Measurements from ENCODE around the gene GRPR. TPM values are rescaled to one million over a fixed set of nuclear protein-coding genes. Genes with fewer than 3 reads are reported as not detected.
"Not testable (repeated sequence)": the region's sequence is repeated elsewhere in the genome, so short reads cannot be mapped to it uniquely, and the experiment has no call there.

The GRPR gene
- total RNA-seq, 4 donors from 2014 or later = not detected

DNA sequence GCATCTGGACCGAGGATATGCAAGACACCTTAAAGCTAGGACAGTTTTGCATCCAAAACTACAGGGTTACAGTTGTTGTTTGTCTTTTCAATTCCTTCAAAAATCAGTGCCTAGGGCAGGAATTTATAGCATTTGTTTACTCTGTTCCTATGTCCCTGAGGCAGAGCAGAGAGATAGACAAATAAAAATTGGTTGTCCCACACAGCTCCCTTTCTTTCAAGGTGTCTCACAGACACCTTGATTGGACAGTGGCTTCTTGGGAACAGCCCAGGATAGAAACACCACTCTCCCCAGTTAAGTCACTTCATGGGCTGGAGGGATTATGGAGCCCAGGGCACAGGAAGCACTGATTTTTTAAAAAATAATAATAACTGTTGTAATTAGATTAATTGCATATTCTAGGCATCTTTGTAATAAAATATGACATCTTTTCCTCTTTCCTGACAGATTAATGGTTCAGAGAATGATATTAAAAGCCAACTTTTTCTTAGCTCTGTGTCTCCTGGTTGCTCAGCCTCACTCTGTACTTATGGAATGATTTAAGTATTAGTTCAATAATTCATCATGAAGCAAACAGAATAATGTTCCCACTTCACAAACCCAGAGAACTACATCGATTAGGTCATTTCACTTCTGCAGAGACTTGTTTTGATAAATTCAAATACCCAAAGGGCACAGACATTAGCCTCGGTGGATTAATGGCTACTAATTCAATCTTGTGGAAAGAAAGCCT is 52.1 kb downstream of the GRPR start:
- no peaks in the 10 kb centered on the region for H3K4me1 ChIP-seq
- 54% methylated on average over 3 of the region's 3 CpGs for WGBS

DNA sequence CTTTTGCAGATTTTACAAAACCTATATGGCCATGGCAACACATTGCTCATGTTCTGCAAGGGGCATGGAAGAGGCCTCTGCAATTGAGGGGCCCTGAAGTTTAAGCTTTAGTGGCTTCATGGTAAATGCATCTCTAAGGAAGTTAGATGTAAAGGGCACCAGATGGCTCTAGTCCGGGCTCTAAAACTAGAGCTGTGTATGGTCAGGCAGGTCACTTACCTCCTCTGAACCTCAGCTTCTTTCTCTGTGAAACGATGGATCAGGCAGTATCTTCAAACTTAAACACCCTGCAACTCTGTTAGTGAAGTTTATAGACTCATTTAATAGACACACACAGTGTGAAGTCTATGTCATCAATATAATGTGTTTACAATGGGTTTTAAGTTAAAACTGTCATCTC is 53.9 kb downstream of the GRPR start:
- no peak for DNase-seq (ENCODE audit: low spot score in 2 of 2)
- Histone ChIP-seq H3K4me3 (no peak overlapping the region), H3K27me3 (no peaks in the 10 kb centered on the region), H3K9me3 (no peaks in the 10 kb centered on the region), H3K4me1 (no peaks in the 10 kb centered on the region), H3K36me3 (no peaks in the 10 kb centered on the region), H3K27ac (no peak overlapping the region)
- TF ChIP-seq CTCF (IDR thresholded peaks at IDR 0.05) = no peak
- no peak for TF ChIP-seq POLR2AphosphoS5 (IDR thresholded peaks at IDR 0.05)
- TF ChIP-seq POLR2A (IDR thresholded peaks at IDR 0.05) = no peak
- TF ChIP-seq EP300 (IDR thresholded peaks at IDR 0.05) = no peak
- WGBS = 26% methylated on average over 2 of the region's 2 CpGs

More for the DNA sequence above, 52.1 kb downstream of the GRPR start:
- no peaks in the 10 kb centered on the region for H3K27me3 ChIP-seq
- no peak overlapping the region for H3K27ac ChIP-seq
- TF ChIP-seq EP300 (IDR thresholded peaks at IDR 0.05) (no peak), CTCF (IDR thresholded peaks at IDR 0.05) (no peak), POLR2AphosphoS5 (IDR thresholded peaks at IDR 0.05) (no peak), POLR2A (IDR thresholded peaks at IDR 0.05) (no peak)
- H3K4me3 ChIP-seq = no peak overlapping the region
- DNase-seq (ENCODE audit: low spot score in 2 of 2) = no peak
- no peaks in the 10 kb centered on the region for H3K36me3 ChIP-seq
- no peaks in the 10 kb centered on the region for H3K9me3 ChIP-seq

GRCh38 chrX:16183843-16184242 is 60.5 kb downstream of the GRPR start:
- WGBS = 76% methylated on average over 10 of the region's 10 CpGs
- H3K27ac ChIP-seq; H3K4me1 ChIP-seq; H3K27me3 ChIP-seq; H3K36me3 ChIP-seq; H3K4me3 ChIP-seq; H3K9me3 ChIP-seq; DNase-seq (ENCODE audit: low spot score in 2 of 2): not testable (repeated sequence)

GRCh38 chrX:16185725-16186136 is 62.4 kb downstream of the GRPR start:
- Histone ChIP-seq H3K36me3 (no peaks in the 10 kb centered on the region), H3K9me3 (no peaks in the 10 kb centered on the region), H3K27me3 (no peaks in the 10 kb centered on the region), H3K4me3 (no peak overlapping the region), H3K27ac (no peak overlapping the region), H3K4me1 (no peaks in the 10 kb centered on the region)
- no peak for DNase-seq (ENCODE audit: low spot score in 2 of 2)
- no peak for TF ChIP-seq POLR2A (IDR thresholded peaks at IDR 0.05)
- TF ChIP-seq CTCF (IDR thresholded peaks at IDR 0.05) = no peak
- no peak for TF ChIP-seq POLR2AphosphoS5 (IDR thresholded peaks at IDR 0.05)
- TF ChIP-seq EP300 (IDR thresholded peaks at IDR 0.05) = no peak
- WGBS = 45% methylated on average over 2 of the region's 2 CpGs

DNA sequence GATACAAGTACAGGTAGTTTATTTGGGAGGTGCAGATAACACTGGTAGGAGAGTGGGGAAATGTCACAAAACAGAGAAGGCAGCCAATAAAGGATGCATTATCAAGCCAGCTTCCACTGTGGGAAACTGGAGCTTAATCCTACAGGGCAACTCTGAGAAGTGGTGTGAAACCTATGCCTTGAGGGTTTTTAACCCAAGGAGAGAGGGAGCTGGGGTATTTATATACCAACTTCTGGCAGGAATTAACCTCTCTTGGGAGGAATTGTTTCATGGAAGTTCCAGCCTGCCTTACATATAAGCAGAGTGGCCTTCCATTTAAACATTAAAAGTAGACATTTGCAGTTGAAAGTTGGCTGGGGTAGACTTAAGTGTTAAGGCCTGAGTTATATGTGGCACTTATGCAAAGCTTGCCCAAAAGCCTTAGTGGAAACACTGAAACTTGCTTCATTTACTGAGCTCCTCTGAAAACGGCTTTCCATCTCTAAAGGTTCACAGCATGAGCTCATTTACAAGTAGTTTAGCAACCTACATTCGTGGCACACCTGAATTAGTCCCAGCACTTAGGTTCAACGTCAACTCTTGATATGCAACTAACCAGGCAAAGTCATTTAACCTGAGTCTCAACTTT is 63.1 kb downstream of the GRPR start:
- DNase-seq (ENCODE audit: low spot score in 2 of 2) = no peak
- no peaks in the 10 kb centered on the region for H3K4me1 ChIP-seq
- TF ChIP-seq CTCF (IDR thresholded peaks at IDR 0.05) (no peak), POLR2A (IDR thresholded peaks at IDR 0.05) (no peak), EP300 (IDR thresholded peaks at IDR 0.05) (no peak), POLR2AphosphoS5 (IDR thresholded peaks at IDR 0.05) (no peak)
- no peaks in the 10 kb centered on the region for H3K9me3 ChIP-seq
- H3K4me3 ChIP-seq = no peak overlapping the region
- H3K27ac ChIP-seq = no peak overlapping the region
- no peaks in the 10 kb centered on the region for H3K27me3 ChIP-seq
- 48% methylated on average over 3 of the region's 3 CpGs for WGBS
- H3K36me3 ChIP-seq = no peaks in the 10 kb centered on the region
